AG20443 (cell line): ENCODE results near the gene FAM20C.
A peak's percentile ranks its signal among the peaks of the same experiment; 100 is the strongest.
"Not testable (repeated sequence)": the region's sequence is repeated elsewhere in the genome, so short reads cannot be mapped to it uniquely, and the experiment has no call there.

Experiments
- DNase-seq: peaks from one replicate; pipeline ENCODE4 v3.0.0; 2012; ENCODE audit warnings: low spot score, mixed read lengths

Gene FAM20C

GRCh38 chr7:192701-193480, 520 bp downstream of the FAM20C start:
- peak; percentile 49 for DNase-seq

GRCh38 chr7:193481-194251, 1.3 kb downstream of the FAM20C start:
- peak; percentile 31 for DNase-seq

GRCh38 chr7:194252-195009, 2.1 kb downstream of the FAM20C start:
- peak; percentile 63 for DNase-seq

- DNase-seq = peak; percentile 77
These were observed 2.8 kb downstream of the FAM20C start for GRCh38 chr7:195010-195829.

GRCh38 chr7:195830-196128, 3.4 kb downstream of the FAM20C start:
- no peak for DNase-seq

- no peak for DNase-seq
These were observed 3.9 kb downstream of the FAM20C start for GRCh38 chr7:196283-196682.

GRCh38 chr7:196778-197321, 4.5 kb downstream of the FAM20C start:
- no peak for DNase-seq

GRCh38 chr7:197413-198335, 5.3 kb downstream of the FAM20C start:
- DNase-seq = no peak

- no peak for DNase-seq
These were observed 7.3 kb downstream of the FAM20C start for GRCh38 chr7:199483-200249.

GRCh38 chr7:200290-200689, 7.9 kb downstream of the FAM20C start:
- no peak for DNase-seq

GRCh38 chr7:200704-201103, 8.3 kb downstream of the FAM20C start:
- no peak for DNase-seq

GRCh38 chr7:204326-204725, 12.0 kb downstream of the FAM20C start:
- DNase-seq = no peak

- DNase-seq = no peak
These were observed 13.0 kb downstream of the FAM20C start for GRCh38 chr7:205115-206010.

GRCh38 chr7:206351-206750, 14.0 kb downstream of the FAM20C start:
- DNase-seq = not testable (repeated sequence)

- DNase-seq = no peak
These were observed 15.2 kb downstream of the FAM20C start for GRCh38 chr7:207418-208129.

GRCh38 chr7:208130-208673, 15.8 kb downstream of the FAM20C start:
- no peak for DNase-seq

- DNase-seq = no peak
These were observed 16.4 kb downstream of the FAM20C start for GRCh38 chr7:208816-209215.

GRCh38 chr7:209416-209815, 17.0 kb downstream of the FAM20C start:
- no peak for DNase-seq
